Stomach (tissue), 4 donors: ENCODE measurements around the gene SUSD5.

Source experiments
- EP300 ChIP-seq: sonication (generic); formaldehyde crosslinking; IDR thresholded peaks from one replicate; pipeline ENCODE4 v1.6.1; 2017; ENCODE audit warnings: antibody characterized with exemption
- POLR2A ChIP-seq, 4 donors: fragments of 450-650 bp; IDR thresholded peaks; one replicate each; pipeline ENCODE4 v1.6.1; 2016; ENCODE audit warnings: antibody characterized with exemption in 4 of 4, control low read depth in 2 of 4, mild to moderate bottlenecking in 1 of 4, moderate library complexity in 1 of 4
- POLR2AphosphoS5 ChIP-seq, 3 donors: sonication (generic); formaldehyde crosslinking; IDR thresholded peaks; one replicate each; pipeline ENCODE4 v1.6.1; 2016; ENCODE audit warnings: antibody characterized with exemption in 3 of 3

DNA sequence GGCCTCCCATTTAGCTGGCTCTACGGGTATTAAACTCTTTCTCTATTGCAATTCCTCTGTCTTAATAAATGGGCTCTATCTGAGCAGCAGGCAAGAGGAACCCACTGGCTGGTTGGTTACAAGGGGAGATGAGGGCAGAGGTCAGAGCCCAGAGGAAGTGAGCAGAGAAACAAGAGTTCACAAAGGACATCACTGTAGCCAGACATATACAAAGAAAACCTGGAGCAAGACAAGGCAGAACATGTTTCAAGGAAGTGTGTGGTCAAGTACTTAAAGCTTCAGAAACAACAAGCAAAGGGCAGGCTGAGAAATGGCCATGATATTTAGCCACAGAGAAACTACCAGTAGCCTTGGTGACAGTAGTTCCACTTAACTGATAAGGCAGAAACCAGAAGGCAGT is 24.3 kb downstream of the SUSD5 start:
- TF ChIP-seq POLR2A (IDR thresholded peaks at IDR 0.05), result no peak
- no peak for TF ChIP-seq EP300
- no peak for TF ChIP-seq POLR2AphosphoS5 (IDR thresholded peaks at IDR 0.05)
